Fibroblast of lung (primary cell): Measurements from ENCODE around the gene CEP152.

Source experiments
- CTCF ChIP-seq, 2 donors: IDR thresholded peaks in 1 of 2; conservative IDR thresholded peaks in 1 of 2; 1 replicate in 1 of 2; 2 replicates in 1 of 2; pipeline ENCODE4 v1.5.1; 2011 to 2012; ENCODE audit warnings: low read length in 2 of 2, control low read depth in 1 of 2, inconsistent platforms in 1 of 2, low read depth in 1 of 2, mild to moderate bottlenecking in 1 of 2
- EZH2 ChIP-seq: IDR thresholded peaks from 2 replicates; pipeline ENCODE4 v1.5.1; 2012; ENCODE audit warnings: low read length, control low read depth, mild to moderate bottlenecking; ENCODE audit errors: missing control alignments

GRCh38 chr15:48754011-48754410 lies 56.9 kb downstream of the CEP152 start:
- no peak for TF ChIP-seq CTCF (conservative IDR thresholded peaks at IDR 0.05 in 1 of 2, IDR thresholded peaks at IDR 0.05 in 1 of 2; ENCODE audit: low read depth in 1 of 2, low read length in 2 of 2)
- no peak for TF ChIP-seq EZH2
